ENCODE measurements around the gene SPTBN5.

DNA sequence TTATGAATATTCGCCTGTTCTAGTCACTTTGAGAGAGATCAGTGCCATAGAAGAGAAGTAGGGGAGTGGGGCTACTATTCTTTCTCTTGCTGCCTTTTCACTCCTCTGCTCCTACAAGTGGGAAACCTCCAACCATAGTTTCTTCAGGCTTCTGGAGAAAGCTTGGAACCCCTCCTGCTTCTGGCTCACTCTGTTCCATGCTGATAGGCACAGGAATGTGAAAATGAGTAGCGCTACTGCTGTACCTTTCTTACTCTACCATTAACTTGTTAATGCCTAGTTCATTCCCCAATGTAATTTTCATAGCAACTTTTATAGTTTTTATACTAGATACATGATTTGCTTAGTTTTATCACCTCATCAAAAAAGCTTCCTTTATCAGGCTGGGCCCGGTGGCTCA is 92.7 kb downstream of the SPTBN5 start:
- TF ChIP-seq POLR2A (IDR thresholded peaks at IDR 0.05), result no peak
- TF ChIP-seq, protein P1, sequence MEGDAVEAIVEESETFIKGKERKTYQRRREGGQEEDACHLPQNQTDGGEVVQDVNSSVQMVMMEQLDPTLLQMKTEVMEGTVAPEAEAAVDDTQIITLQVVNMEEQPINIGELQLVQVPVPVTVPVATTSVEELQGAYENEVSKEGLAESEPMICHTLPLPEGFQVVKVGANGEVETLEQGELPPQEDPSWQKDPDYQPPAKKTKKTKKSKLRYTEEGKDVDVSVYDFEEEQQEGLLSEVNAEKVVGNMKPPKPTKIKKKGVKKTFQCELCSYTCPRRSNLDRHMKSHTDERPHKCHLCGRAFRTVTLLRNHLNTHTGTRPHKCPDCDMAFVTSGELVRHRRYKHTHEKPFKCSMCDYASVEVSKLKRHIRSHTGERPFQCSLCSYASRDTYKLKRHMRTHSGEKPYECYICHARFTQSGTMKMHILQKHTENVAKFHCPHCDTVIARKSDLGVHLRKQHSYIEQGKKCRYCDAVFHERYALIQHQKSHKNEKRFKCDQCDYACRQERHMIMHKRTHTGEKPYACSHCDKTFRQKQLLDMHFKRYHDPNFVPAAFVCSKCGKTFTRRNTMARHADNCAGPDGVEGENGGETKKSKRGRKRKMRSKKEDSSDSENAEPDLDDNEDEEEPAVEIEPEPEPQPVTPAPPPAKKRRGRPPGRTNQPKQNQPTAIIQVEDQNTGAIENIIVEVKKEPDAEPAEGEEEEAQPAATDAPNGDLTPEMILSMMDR (IDR thresholded peaks at IDR 0.05), result no peak

Data from heart left ventricle (tissue), 13 donors.